Hematopoietic multipotent progenitor cell (in vitro differentiated cells): ENCODE results near the gene HDAC10. TPM values are rescaled to one million over a fixed set of nuclear protein-coding genes. Genes with fewer than 3 reads are reported as not detected.

Experiments
- DNase-seq, 3 donors: peaks; one replicate each; pipeline ENCODE4 v3.0.0-alpha.2; 2011 to 2015; ENCODE audit warnings: low read depth in 2 of 3, low spot score in 2 of 3
- total RNA-seq: library from RNA; depleted of rRNA; stranded (reverse); fragments of >200 nt; gene quantifications from one replicate; pipeline ENCODE4 v1.2.3, GENCODE V29; 2012

Gene HDAC10
- total RNA-seq = 51.7 TPM

- DNase-seq = peak in 2 of 3 donors; percentile 80 to 82
These were observed at the start of gene HDAC10 for GRCh38 chr22:50250555-50251476. HDAC10 (minus strand) TSS chr22:50251265; CDS start chr22:50251032, 233 bp downstream.

- no peak for DNase-seq
These were observed 49.7 kb upstream of the HDAC10 start for GRCh38 chr22:50300620-50301257.

GRCh38 chr22:50299785-50300619 lies 48.9 kb upstream of the HDAC10 start:
- DNase-seq = no peak

GRCh38 chr22:50298937-50299784 lies 48.1 kb upstream of the HDAC10 start:
- peak in 1 of 3 donors; percentile 52 for DNase-seq

GRCh38 chr22:50298266-50298637 lies 47.2 kb upstream of the HDAC10 start:
- no peak for DNase-seq

GRCh38 chr22:50297510-50298265 lies 46.6 kb upstream of the HDAC10 start:
- no peak for DNase-seq

- DNase-seq = no peak
These were observed 45.8 kb upstream of the HDAC10 start for GRCh38 chr22:50296658-50297490.

- DNase-seq = no peak
These were observed 43.2 kb upstream of the HDAC10 start for GRCh38 chr22:50294319-50294656.

- DNase-seq = peak in 2 of 3 donors; percentile 76 to 77
These were observed 42.6 kb upstream of the HDAC10 start for GRCh38 chr22:50293441-50294318.

GRCh38 chr22:50292643-50293440 lies 41.8 kb upstream of the HDAC10 start:
- DNase-seq = peak in 1 of 3 donors; percentile 70

GRCh38 chr22:50289942-50290630 lies 39.0 kb upstream of the HDAC10 start:
- no peak for DNase-seq

GRCh38 chr22:50289151-50289941 lies 38.3 kb upstream of the HDAC10 start:
- DNase-seq = no peak

- no peak for DNase-seq
These were observed 36.7 kb upstream of the HDAC10 start for GRCh38 chr22:50287731-50288130.

- DNase-seq = no peak
These were observed 35.7 kb upstream of the HDAC10 start for GRCh38 chr22:50286701-50287318.

- no peak for DNase-seq
These were observed 35.2 kb upstream of the HDAC10 start for GRCh38 chr22:50286275-50286674.
